ENCODE measurements around the gene TRABD2B. TPM values are rescaled to one million over a fixed set of nuclear protein-coding genes. Genes with fewer than 3 reads are reported as not detected.
A peak's percentile ranks its signal among the peaks of the same experiment; 100 is the strongest.

The TRABD2B gene
- total and polyA plus RNA-seq, 2 of the 13 experiments (the other 11 are each of a cell fraction or from before 2014, with no cell fraction given): 0.04 TPM; not detected in 1

GRCh38 chr1:47997289-47998200 lies at the start of gene TRABD2B (continued):
- TF ChIP-seq BCLAF1 (IDR thresholded peaks at IDR 0.05) (no peak), ZNF281 (CRISPR knock-in tag; IDR thresholded peaks at IDR 0.05; ENCODE audit: borderline replicate concordance) (peak; percentile 33; the same call in 1 of the 2 replicates), ARID5B (CRISPR knock-in tag; IDR thresholded peaks at IDR 0.05) (0 out of 2 replicates have a peak, but pooled peaks have one; percentile 19), CBFB (CRISPR knock-in tag; IDR thresholded peaks at IDR 0.05) (0 out of 2 replicates have a peak, but pooled peaks have one; percentile 25), ZSCAN30 (CRISPR knock-in tag; IDR thresholded peaks at IDR 0.05) (no peak), PAWR (CRISPR knock-in tag; IDR thresholded peaks at IDR 0.05; ENCODE audit: borderline replicate concordance) (no peak), GRHL1 (CRISPR knock-in tag; conservative IDR thresholded peaks at IDR 0.05) (no peak), ZNF572 (CRISPR knock-in tag; IDR thresholded peaks at IDR 0.05) (no peak), MAZ (IDR thresholded peaks at IDR 0.05; ENCODE audit: borderline replicate concordance, low read depth, low read length) (no peak), MAZ (CRISPR knock-in tag; IDR thresholded peaks at IDR 0.05; ENCODE audit: low read depth) (0 out of 2 replicates have a peak, but pooled peaks have one; percentile 36), ZNF550 (CRISPR knock-in tag; IDR thresholded peaks at IDR 0.05; ENCODE audit: borderline replicate concordance) (no peak)
